Loucy (cell line): ENCODE results near the gene JOSD2.

Experiments
- CTCF ChIP-seq: fragments of 200-600 bp; sonication (generic); conservative IDR thresholded peaks from 2 replicates; pipeline ENCODE4 v1.5.1; 2014; ENCODE audit warnings: mild to moderate bottlenecking, antibody characterized with exemption, low read length
- EZH2phosphoT487 ChIP-seq: fragments of 200-600 bp; IDR thresholded peaks from 2 replicates; pipeline ENCODE4 v1.6.1; 2018; ENCODE audit warnings: antibody characterized with exemption, mild to moderate bottlenecking, moderate library complexity, borderline replicate concordance

DNA sequence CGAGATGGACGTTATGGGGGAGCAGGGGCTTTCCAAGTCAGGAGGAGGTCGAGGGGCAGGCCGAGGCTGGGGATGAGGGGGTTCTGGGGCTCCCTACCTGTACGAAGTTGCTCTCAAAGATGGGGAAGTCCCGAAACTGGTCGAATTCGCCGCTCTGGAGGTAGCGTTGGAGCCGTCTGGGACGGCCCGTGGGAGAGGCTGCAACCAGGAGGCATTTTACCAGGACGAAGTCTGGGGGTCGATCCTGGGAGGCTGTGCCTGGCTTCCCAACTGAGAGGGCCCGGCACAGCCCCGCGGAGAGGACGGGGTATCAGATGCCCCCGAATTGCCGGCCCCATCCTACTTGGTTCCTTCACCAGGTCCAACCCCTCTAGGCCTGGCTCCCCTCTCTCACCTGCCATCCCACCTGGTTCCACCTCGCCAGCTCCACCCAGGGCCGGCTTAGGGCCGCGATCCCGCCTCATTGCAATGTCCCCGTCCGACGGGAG is 35.2 kb downstream of the JOSD2 start:
- TF ChIP-seq CTCF (no peak), EZH2phosphoT487 (no peak)
